Urinary bladder (tissue), 4 donors: ENCODE results near the gene CXCL6. TPM values are rescaled to one million over a fixed set of nuclear protein-coding genes. Genes with fewer than 3 reads are reported as not detected.

Source experiments
- DNase-seq: peaks from one replicate; pipeline ENCODE4 v3.0.0-alpha.2; 2015; ENCODE audit errors: extremely low spot score
- H3K27ac ChIP-seq: one replicate; pipeline ENCODE4 v1.5.1; 2013; ENCODE audit warnings: low read depth, mild to moderate bottlenecking, moderate library complexity
- H3K36me3 ChIP-seq: one replicate; pipeline ENCODE4 v1.6.1; 2013; ENCODE audit warnings: mild to moderate bottlenecking, moderate library complexity; ENCODE audit not compliant: insufficient read depth
- H3K4me1 ChIP-seq: one replicate; pipeline ENCODE4 v1.6.1; 2013; ENCODE audit warnings: mild to moderate bottlenecking, moderate library complexity; ENCODE audit not compliant: insufficient read depth
- H3K4me3 ChIP-seq: one replicate; pipeline ENCODE4 v1.5.1; 2013; ENCODE audit warnings: low read depth, low read length
- WGBS: extraction: QIAGEN DNeasy Blood & Tissue Kit; methylation state at CpG from one replicate; pipeline ENCODE4 v1.1.7; 2013; 5-methylcytosine and 5-hydroxymethylcytosine counted together
- polyA plus RNA-seq: library from polyadenylated mRNA; stranded (reverse); fragments of 200-250 nt; gene quantifications from one replicate; pipeline ENCODE4 v1.2.3, GENCODE V29; 2013
- total RNA-seq: library from RNA; depleted of rRNA; stranded (reverse); fragments of >200 nt; gene quantifications from one replicate; pipeline ENCODE4 v1.2.3, GENCODE V29; 2014
- donor health status: healthy with polysubstance abuse.
- donor health status: healthy.

CXCL6 gene
- total and polyA plus RNA-seq, 2 donors: 0.16 TPM; not detected in 1

- Histone ChIP-seq H3K4me3 (no peak overlapping the region), H3K36me3 (no peaks in the 10 kb centered on the region)
These were observed 13.5 kb upstream of the CXCL6 start for GRCh38 chr4:73822812-73823504.

GRCh38 chr4:73823760-73824159, 12.7 kb upstream of the CXCL6 start:
- no peak overlapping the region for H3K4me3 ChIP-seq
- no peak for DNase-seq
- no peak overlapping the region for H3K27ac ChIP-seq
- no peaks in the 10 kb centered on the region for H3K36me3 ChIP-seq
- no peaks in the 10 kb centered on the region for H3K4me1 ChIP-seq

More at GRCh38 chr4:73822812-73823504, 13.5 kb upstream of the CXCL6 start:
- no peak overlapping the region for H3K27ac ChIP-seq
- DNase-seq: no peak
- no peaks in the 10 kb centered on the region for H3K4me1 ChIP-seq

GRCh38 chr4:73828956-73829355, 7.5 kb upstream of the CXCL6 start:
- Histone ChIP-seq H3K4me1 (no peaks in the 10 kb centered on the region), H3K4me3 (no peak overlapping the region), H3K27ac (no peak overlapping the region), H3K36me3 (no peaks in the 10 kb centered on the region)
- no peak for DNase-seq
- WGBS: 62% methylated on average over 3 of the region's 3 CpGs

- no peaks in the 10 kb centered on the region for H3K36me3 ChIP-seq
- no peak overlapping the region for H3K4me3 ChIP-seq
- H3K4me1 ChIP-seq: no peaks in the 10 kb centered on the region
- H3K27ac ChIP-seq: no peak overlapping the region
- 57% methylated on average over 2 of the region's 2 CpGs for WGBS
- DNase-seq: no peak
These were observed 4.9 kb upstream of the CXCL6 start for GRCh38 chr4:73831569-73831968.

GRCh38 chr4:73832651-73833237, 3.7 kb upstream of the CXCL6 start:
- Histone ChIP-seq H3K27ac (no peak overlapping the region), H3K36me3 (no peaks in the 10 kb centered on the region), H3K4me1 (no peaks in the 10 kb centered on the region), H3K4me3 (no peak overlapping the region)
- DNase-seq: no peak
- WGBS: 80% methylated on average over 1 of the region's 1 CpG

- Histone ChIP-seq H3K27ac (no peak overlapping the region), H3K4me3 (no peak overlapping the region), H3K36me3 (no peaks in the 10 kb centered on the region), H3K4me1 (no peaks in the 10 kb centered on the region)
- DNase-seq: no peak
- 82% methylated on average over 5 of the region's 5 CpGs for WGBS
These were observed 2.6 kb downstream of the CXCL6 start for GRCh38 chr4:73839071-73839470.

GRCh38 chr4:73839715-73840114, 3.2 kb downstream of the CXCL6 start:
- Histone ChIP-seq H3K36me3 (no peaks in the 10 kb centered on the region), H3K4me1 (no peaks in the 10 kb centered on the region), H3K27ac (no peak overlapping the region), H3K4me3 (no peak overlapping the region)
- 74% methylated on average over 3 of the region's 3 CpGs for WGBS
- no peak for DNase-seq

GRCh38 chr4:73841243-73841925, 4.9 kb downstream of the CXCL6 start:
- H3K27ac ChIP-seq: no peak overlapping the region
- no peak for DNase-seq
- no peaks in the 10 kb centered on the region for H3K36me3 ChIP-seq
- WGBS: 79% methylated on average over 4 of the region's 4 CpGs
- no peaks in the 10 kb centered on the region for H3K4me1 ChIP-seq
- H3K4me3 ChIP-seq: no peak overlapping the region

GRCh38 chr4:73842696-73843095, 6.2 kb downstream of the CXCL6 start:
- Histone ChIP-seq H3K4me1 (no peaks in the 10 kb centered on the region), H3K27ac (no peak overlapping the region), H3K36me3 (no peaks in the 10 kb centered on the region), H3K4me3 (no peak overlapping the region)
- DNase-seq: no peak

GRCh38 chr4:73843369-73843768, 6.9 kb downstream of the CXCL6 start:
- H3K4me3 ChIP-seq: no peak overlapping the region
- no peak overlapping the region for H3K27ac ChIP-seq
- no peak for DNase-seq
- H3K36me3 ChIP-seq: no peaks in the 10 kb centered on the region
- no peaks in the 10 kb centered on the region for H3K4me1 ChIP-seq

- no peak for DNase-seq
- no peaks in the 10 kb centered on the region for H3K4me1 ChIP-seq
- no peak overlapping the region for H3K27ac ChIP-seq
- H3K36me3 ChIP-seq: no peaks in the 10 kb centered on the region
- 72% methylated on average over 3 of the region's 3 CpGs for WGBS
- H3K4me3 ChIP-seq: no peak overlapping the region
These were observed 7.9 kb downstream of the CXCL6 start for GRCh38 chr4:73844345-73844744.

- WGBS: 56% methylated on average over 2 of the region's 2 CpGs
- Histone ChIP-seq H3K27ac (no peak overlapping the region), H3K4me3 (no peak overlapping the region), H3K4me1 (no peaks in the 10 kb centered on the region), H3K36me3 (no peaks in the 10 kb centered on the region)
- no peak for DNase-seq
These were observed 8.3 kb downstream of the CXCL6 start for GRCh38 chr4:73844806-73845205.

GRCh38 chr4:73847526-73848182, 11.2 kb downstream of the CXCL6 start:
- H3K36me3 ChIP-seq: no peaks in the 10 kb centered on the region
- H3K4me3 ChIP-seq: no peak overlapping the region
- DNase-seq: no peak
- WGBS: 90% methylated on average over 3 of the region's 3 CpGs
- H3K4me1 ChIP-seq: no peaks in the 10 kb centered on the region
- no peak overlapping the region for H3K27ac ChIP-seq
